IMR-90 (cell line): ENCODE results near the gene TXNDC16.
A peak's percentile ranks its signal among the peaks of the same experiment; 100 is the strongest.

Experiments
- CTCF ChIP-seq: conservative IDR thresholded peaks from 2 replicates; pipeline ENCODE4 v1.5.1; 2012; ENCODE audit warnings: mild to moderate bottlenecking, low read depth, low read length, improper control_type of control experiment
- FOS ChIP-seq: fragments of 150-350 bp; IDR thresholded peaks from 2 replicates; pipeline ENCODE4 v1.6.1; 2016; ENCODE audit warnings: low read depth, low read length
- MAFK ChIP-seq: IDR thresholded peaks from 2 replicates; pipeline ENCODE4 v1.6.1; 2012; ENCODE audit warnings: low read depth, low read length, improper control_type of control experiment
- POLR2A ChIP-seq: IDR thresholded peaks from 2 replicates; pipeline ENCODE4 v1.6.1; 2012; ENCODE audit warnings: mild to moderate bottlenecking, low read depth, low read length
- RAD21 ChIP-seq: IDR thresholded peaks from 2 replicates; pipeline ENCODE4 v1.6.1; 2012; ENCODE audit warnings: low read length, improper control_type of control experiment
- USF2 ChIP-seq: fragments of 150-350 bp; IDR thresholded peaks from 2 replicates; pipeline ENCODE4 v1.6.1; 2017; ENCODE audit warnings: mild to moderate bottlenecking, antibody characterized with exemption, low read length, low read depth

GRCh38 chr14:52430474-52430873 is 121.8 kb downstream of the TXNDC16 start:
- TF ChIP-seq RAD21 (no peak), CTCF (no peak), POLR2A (no peak), USF2 (no peak), MAFK (peak; percentile 81), FOS (no peak)
